B cell (primary cell): ENCODE measurements around the gene ADORA3. TPM values are rescaled to one million over a fixed set of nuclear protein-coding genes. Genes with fewer than 3 reads are reported as not detected.

ENCODE experiments used
- ATAC-seq: fragments of 200-7000 bp; cut with Tn5 transposase; one replicate; pipeline ENCODE4 v1.10.0; 2021; ENCODE audit warnings: low read depth, mild to moderate bottlenecking, moderate number of reproducible peaks, moderate library complexity
- CTCF ChIA-PET: fragments of 350-600 bp; sonication (Branson Sonifier 250); formaldehyde crosslinking; loops from one replicate; lab custom pipeline; 2021; ENCODE audit warnings: antibody characterized with exemption, inconsistent platforms; lab: Charles Lee
- POLR2A ChIA-PET: fragments of 350-600 bp; sonication (Branson Sonifier 250); formaldehyde crosslinking; loops from one replicate; lab custom pipeline; 2021; ENCODE audit warnings: antibody characterized with exemption; lab: Charles Lee
- DNase-seq: peaks from one replicate; pipeline ENCODE4 v3.0.0; 2013
- H2AFZ ChIP-seq: 2 replicates; pipeline ENCODE4 v1.6.1; 2012; ENCODE audit warnings: mild to moderate bottlenecking, low read depth, low read length; ENCODE audit not compliant: insufficient read depth, poor library complexity, severe bottlenecking
- H3K27ac ChIP-seq, 2 donors: 1 replicate in 1 of 2; 2 replicates in 1 of 2; pipeline ENCODE4 v1.5.1; 2012 to 2013; ENCODE audit warnings: low read length in 2 of 2, mild to moderate bottlenecking in 2 of 2, moderate library complexity in 1 of 2
- H3K27me3 ChIP-seq, 4 experiments: fragments of 200-600 bp in 1 of 4; sonication (generic) in 1 of 4; replicated peaks in 1 of 4; 1 replicate in 2 of 4; 2 replicates in 2 of 4; pipeline versions ENCODE4 v1.6.1 to v1.7.0; 2013 to 2016; ENCODE audit warnings: low read length in 3 of 4, mild to moderate bottlenecking in 2 of 4, mixed read lengths in 1 of 4, moderate library complexity in 1 of 4; ENCODE audit not compliant: insufficient read depth in 4 of 4, control insufficient read depth in 3 of 4; ENCODE audit errors: control extremely low read depth in 1 of 4
- H3K36me3 ChIP-seq, 2 experiments: replicated peaks in 1 of 2; 1 replicate in 1 of 2; 2 replicates in 1 of 2; pipeline versions ENCODE4 v1.6.1 to v1.7.1; 2013; ENCODE audit warnings: low read length in 1 of 2; ENCODE audit not compliant: insufficient read depth in 2 of 2, control insufficient read depth in 1 of 2; ENCODE audit errors: control extremely low read depth in 1 of 2, extremely low read depth in 1 of 2
- H3K4me1 ChIP-seq, 2 donors: fragments of 200-600 bp in 1 of 2; sonication (generic) in 1 of 2; 1 replicate in 1 of 2; 2 replicates in 1 of 2; pipeline versions ENCODE4 v1.5.1 to v1.6.1; 2013 to 2017; ENCODE audit warnings: low read length in 2 of 2; ENCODE audit not compliant: control insufficient read depth in 2 of 2, insufficient read depth in 2 of 2
- H3K4me2 ChIP-seq: replicated peaks from 2 replicates; pipeline ENCODE3; 2012; ENCODE audit warnings: mild to moderate bottlenecking, low read depth, low read length; ENCODE audit not compliant: poor library complexity, severe bottlenecking
- H3K4me3 ChIP-seq, 5 experiments: fragments of 200-600 bp in 1 of 5; sonication (generic) in 1 of 5; 1 replicate in 3 of 5; 2 replicates in 2 of 5; pipeline versions ENCODE4 v1.5.1 to v1.7.0; 2011 to 2016; ENCODE audit warnings: low read length in 4 of 5, mild to moderate bottlenecking in 4 of 5, low read depth in 2 of 5, control low read depth in 1 of 5, moderate library complexity in 1 of 5; ENCODE audit not compliant: insufficient read depth in 1 of 5; ENCODE audit errors: control extremely low read depth in 1 of 5, extremely low read depth in 1 of 5
- H3K79me2 ChIP-seq: fragments of 200-600 bp; sonication (generic); one replicate; pipeline ENCODE4 v1.6.0; 2016; ENCODE audit warnings: low read length; ENCODE audit not compliant: control insufficient read depth, insufficient read depth
- H3K9ac ChIP-seq: fragments of 200-600 bp; sonication (generic); 2 replicates; pipeline ENCODE4 v1.6.1; 2017; ENCODE audit warnings: mild to moderate bottlenecking, low read length, moderate library complexity
- H3K9me3 ChIP-seq, 3 donors: one replicate each; pipeline versions ENCODE4 v1.6.1 to v1.7.1; 2013; ENCODE audit warnings: low read length in 2 of 3; ENCODE audit not compliant: control insufficient read depth in 2 of 3, insufficient read depth in 1 of 3; ENCODE audit errors: control extremely low read depth in 1 of 3
- H4K20me1 ChIP-seq: 2 replicates; pipeline ENCODE4 v1.6.0; 2012; ENCODE audit warnings: mild to moderate bottlenecking, low read length; ENCODE audit not compliant: insufficient read depth, control insufficient read depth, poor library complexity, severe bottlenecking
- H3K27ac Mint-ChIP-seq: one replicate; pipeline ENCODE4 v1.8.0; 2021; ENCODE audit warnings: mixed read lengths
- H3K27me3 Mint-ChIP-seq: one replicate; pipeline ENCODE4 v1.8.0; 2021; ENCODE audit warnings: mixed read lengths
- H3K4me1 Mint-ChIP-seq: one replicate; pipeline ENCODE4 v1.8.0; 2021; ENCODE audit warnings: mixed read lengths
- H3K4me3 Mint-ChIP-seq: one replicate; pipeline ENCODE4 v1.8.0; 2021; ENCODE audit warnings: mixed read lengths
- H3K9me3 Mint-ChIP-seq: one replicate; pipeline ENCODE4 v1.8.0; 2022; ENCODE audit warnings: mixed read lengths; ENCODE audit not compliant: insufficient read depth
- CTCF ChIP-seq: fragments of 200-600 bp; IDR thresholded peaks from one replicate; pipeline ENCODE4 v1.8.0; 2022; ENCODE audit warnings: antibody characterized with exemption, mild to moderate bottlenecking
- EZH2 ChIP-seq: IDR thresholded peaks from 2 replicates; pipeline ENCODE4 v1.6.1; 2012; ENCODE audit warnings: borderline replicate concordance, low read depth, mild to moderate bottlenecking, moderate library complexity, low read length; ENCODE audit not compliant: insufficient read depth, poor library complexity, severe bottlenecking
- WGBS: methylation state at CpG from one replicate; pipeline ENCODE4 v1.1.5; 2013; ENCODE audit warnings: missing lambda C conversion rate; ENCODE audit not compliant: insufficient coverage; 5-methylcytosine and 5-hydroxymethylcytosine counted together
- intact Hi-C: fragments of 100-400 bp; cut with micrococcal nuclease; formaldehyde crosslinking; loops from one replicate; pipeline ENCODE4 v1.10.0; 2022
- polyA plus RNA-seq: library from polyadenylated mRNA; depleted of rRNA; stranded (reverse); fragments of >200 nt; gene quantifications from 2 replicates; pipeline ENCODE4 v1.2.3, GENCODE V29; 2012
- total RNA-seq, 2 donors: library from RNA; stranded (reverse); fragments of 120-200 nt in 1 of 2; gene quantifications; 1 replicate in 1 of 2; 2 replicates in 1 of 2; pipeline versions ENCODE4 v1.2.3 to v1.2.4, GENCODE V29; 2013 to 2022

Gene ADORA3
- total and polyA plus RNA-seq, 2 donors (not counting 1 experiment from before 2014, with no cell fraction given), result 0.04 to 0.39 TPM

- H3K4me3 Mint-ChIP-seq, result no peak overlapping the region
- CTCF ChIA-PET, result interaction anchor here (1.3 to 1.4 kb wide), 2 partner anchors 80 to 243 kb away, joined by 3 to 4 read pairs; no protein-coding TSS in a partner anchor
Measured at GRCh38 chr1:111512132-111512889, 8.9 kb upstream of the ADORA3 start.

More at GRCh38 chr1:111512132-111512889, 8.9 kb upstream of the ADORA3 start:
- intact Hi-C loops, result no loop called here
- Histone ChIP-seq H4K20me1 (no peaks in the 10 kb centered on the region), H3K79me2 (peaks cover 3% of the 10 kb centered on the region), H3K27me3 (no peaks in the 10 kb centered on the region), H3K9ac (no peak overlapping the region), H3K4me3 (no peak overlapping the region), H3K27ac (no peak overlapping the region), H2AFZ (no peak overlapping the region), H3K9me3 (no peaks in the 10 kb centered on the region), H3K4me2 (no peak overlapping the region), H3K36me3 (no peaks in the 10 kb centered on the region), H3K4me1 (peaks cover 45 to 51% of the 10 kb centered on the region in 2 donors)
- WGBS, result 100% methylated on average over 3 of the region's 5 CpGs
- no peak for DNase-seq
- Mint-ChIP-seq H3K9me3 (no peaks in the 10 kb centered on the region), H3K4me1 (peaks cover 43% of the 10 kb centered on the region), H3K27me3 (no peaks in the 10 kb centered on the region), H3K27ac (peak overlapping the region; percentile 54)
- TF ChIP-seq CTCF (no peak), EZH2 (no peak)
- POLR2A ChIA-PET, result no interaction called here
- no peak for ATAC-seq
